NCI-H1092 treated with DMSO at 0.1 percent for 48 hours (cell line): ENCODE data around the gene CFAP410.
"Not testable (repeated sequence)": the region's sequence is repeated elsewhere in the genome, so short reads cannot be mapped to it uniquely, and the experiment has no call there.

Experiments used
- DNase-seq: peaks from one replicate; lab custom pipeline; 2025; lab: John Stamatoyannopoulos, UW

Gene CFAP410

GRCh38 chr21:44350773-44351481, 11.7 kb upstream of the CFAP410 start:
- no peak for DNase-seq

GRCh38 chr21:44349847-44350772, 10.9 kb upstream of the CFAP410 start:
- no peak for DNase-seq

GRCh38 chr21:44349416-44349846, 10.2 kb upstream of the CFAP410 start:
- DNase-seq, result no peak

- no peak for DNase-seq
Measured at GRCh38 chr21:44348861-44349260, 9.7 kb upstream of the CFAP410 start.

- DNase-seq, result peak; percentile 83
Measured at GRCh38 chr21:44347911-44348451, 8.8 kb upstream of the CFAP410 start.

GRCh38 chr21:44345495-44345894, 6.3 kb upstream of the CFAP410 start:
- DNase-seq, result no peak

GRCh38 chr21:44344541-44345183, 5.5 kb upstream of the CFAP410 start:
- DNase-seq, result no peak

GRCh38 chr21:44342981-44343380, 3.8 kb upstream of the CFAP410 start:
- not testable (repeated sequence) for DNase-seq

GRCh38 chr21:44341726-44342458, 2.7 kb upstream of the CFAP410 start:
- not testable (repeated sequence) for DNase-seq

GRCh38 chr21:44337941-44338895, 972 bp downstream of the CFAP410 start:
- peak; percentile 61 for DNase-seq

GRCh38 chr21:44337449-44337848, 1.7 kb downstream of the CFAP410 start:
- DNase-seq, result no peak

GRCh38 chr21:44335266-44336059, 3.7 kb downstream of the CFAP410 start:
- no peak for DNase-seq

GRCh38 chr21:44334329-44335030, 4.7 kb downstream of the CFAP410 start:
- DNase-seq, result no peak

- DNase-seq, result no peak
Measured at GRCh38 chr21:44333509-44334328, 5.5 kb downstream of the CFAP410 start.

- DNase-seq, result no peak
Measured at GRCh38 chr21:44332965-44333364, 6.2 kb downstream of the CFAP410 start.

- no peak for DNase-seq
Measured at GRCh38 chr21:44332383-44332782, 6.8 kb downstream of the CFAP410 start.

GRCh38 chr21:44331650-44332307, 7.4 kb downstream of the CFAP410 start:
- no peak for DNase-seq
